ENCODE results near the gene IL22. TPM values are rescaled to one million over a fixed set of nuclear protein-coding genes. Genes with fewer than 3 reads are reported as not detected.

IL22 gene
- total RNA-seq, result not detected

GRCh38 chr12:68253504-68253903 lies at the start of gene IL22:
Gene IL22, minus strand, starts transcription at chr12:68253604. Its CDS starts 156 bp downstream, at chr12:68253448.
- 63 to 86% methylated on average over 3 to 7 of the region's 7 CpGs for WGBS, 2 donors (ENCODE audit: low coverage in 1 of 2)
- in situ Hi-C loops (cut with MboI; ENCODE audit: low pct_ligation_motif_present in 1 of 4, low pct_unique_long_range_greater_than_20kb in 1 of 4, low sequenced_read_pairs in 3 of 4), result no loop called here

DNA sequence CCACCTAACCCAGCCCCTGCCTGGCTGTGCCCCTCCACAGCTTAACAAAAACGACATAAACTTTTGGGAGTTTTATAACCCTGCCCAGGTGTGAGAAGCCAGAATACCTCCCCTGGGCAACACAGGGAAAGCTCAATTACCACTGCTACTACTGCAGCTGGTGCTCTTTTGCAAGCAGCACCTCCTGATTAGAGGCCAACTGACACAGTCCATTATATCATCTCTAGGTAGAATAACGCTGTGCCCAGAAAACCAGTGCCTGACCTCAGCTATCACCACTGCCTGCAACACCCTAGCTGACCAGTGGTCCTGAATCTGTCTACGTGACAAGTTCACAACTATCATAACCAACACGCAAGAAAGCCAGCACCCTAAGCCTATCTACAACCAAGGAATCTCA lies 44.5 kb upstream of the IL22 start:
- intact Hi-C loops (cut with DNase I; ENCODE audit: low total_unique reads) (no loop called here), in situ Hi-C loops (cut with MboI; ENCODE audit: low pct_ligation_motif_present in 1 of 4, low pct_unique_long_range_greater_than_20kb in 1 of 4, low sequenced_read_pairs in 3 of 4) (no loop called here)
- WGBS, 2 donors (ENCODE audit: low coverage in 1 of 2), result 67 to 81% methylated on average over 1 to 4 of the region's 4 CpGs
- no peak overlapping the region for H3K4me3 ChIP-seq
- no peaks in the 10 kb centered on the region for H3K9me3 ChIP-seq
- peaks cover 0 to 7% (median 0%) of the 10 kb centered on the region in 4 donors for H3K4me1 ChIP-seq
- no peak for DNase-seq
- TF ChIP-seq POLR2A (IDR thresholded peaks at IDR 0.05) (no peak), POLR2AphosphoS5 (IDR thresholded peaks at IDR 0.05) (no peak), EP300 (IDR thresholded peaks at IDR 0.05; ENCODE audit: low read depth) (no peak)
- TF ChIP-seq, protein P1, sequence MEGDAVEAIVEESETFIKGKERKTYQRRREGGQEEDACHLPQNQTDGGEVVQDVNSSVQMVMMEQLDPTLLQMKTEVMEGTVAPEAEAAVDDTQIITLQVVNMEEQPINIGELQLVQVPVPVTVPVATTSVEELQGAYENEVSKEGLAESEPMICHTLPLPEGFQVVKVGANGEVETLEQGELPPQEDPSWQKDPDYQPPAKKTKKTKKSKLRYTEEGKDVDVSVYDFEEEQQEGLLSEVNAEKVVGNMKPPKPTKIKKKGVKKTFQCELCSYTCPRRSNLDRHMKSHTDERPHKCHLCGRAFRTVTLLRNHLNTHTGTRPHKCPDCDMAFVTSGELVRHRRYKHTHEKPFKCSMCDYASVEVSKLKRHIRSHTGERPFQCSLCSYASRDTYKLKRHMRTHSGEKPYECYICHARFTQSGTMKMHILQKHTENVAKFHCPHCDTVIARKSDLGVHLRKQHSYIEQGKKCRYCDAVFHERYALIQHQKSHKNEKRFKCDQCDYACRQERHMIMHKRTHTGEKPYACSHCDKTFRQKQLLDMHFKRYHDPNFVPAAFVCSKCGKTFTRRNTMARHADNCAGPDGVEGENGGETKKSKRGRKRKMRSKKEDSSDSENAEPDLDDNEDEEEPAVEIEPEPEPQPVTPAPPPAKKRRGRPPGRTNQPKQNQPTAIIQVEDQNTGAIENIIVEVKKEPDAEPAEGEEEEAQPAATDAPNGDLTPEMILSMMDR (IDR thresholded peaks at IDR 0.05), result no peak
- no peak overlapping the region for H3K27ac ChIP-seq
- H3K36me3 ChIP-seq, result peaks cover 0 to 12% (median 3%) of the 10 kb centered on the region in 4 donors
- no peaks in the 10 kb centered on the region for H3K27me3 ChIP-seq

More at GRCh38 chr12:68253504-68253903, at the start of gene IL22:
- H3K27ac ChIP-seq, result no peak within 1 kb of the TSS
- TF ChIP-seq EP300 (IDR thresholded peaks at IDR 0.05; ENCODE audit: low read depth) (no peak), POLR2A (IDR thresholded peaks at IDR 0.05) (no peak), POLR2AphosphoS5 (IDR thresholded peaks at IDR 0.05) (no peak)
- TF ChIP-seq, protein P1 (IDR thresholded peaks at IDR 0.05), result no peak
- no peak within 1 kb of the TSS for H3K4me3 ChIP-seq
- H3K36me3 ChIP-seq, result no peaks in the 10 kb centered on the region
- H3K4me1 ChIP-seq, result no peaks in the 10 kb centered on the region
- intact Hi-C loops (cut with DNase I; ENCODE audit: low total_unique reads), result no loop called here
- H3K27me3 ChIP-seq, result no peaks in the 10 kb centered on the region
- no peaks in the 10 kb centered on the region for H3K9me3 ChIP-seq
- no peak for DNase-seq

- WGBS, 2 donors (ENCODE audit: low coverage in 1 of 2), result 60 to 64% methylated on average over 2 of the region's 2 CpGs
- no peak overlapping the region for H3K27ac ChIP-seq
These were observed 40.8 kb upstream of the IL22 start for GRCh38 chr12:68294251-68294650.

GRCh38 chr12:68293347-68293746 lies 39.9 kb upstream of the IL22 start:
- H3K4me1 ChIP-seq, result peaks cover 0 to 7% (median 0%) of the 10 kb centered on the region in 4 donors
- no peak for DNase-seq
- in situ Hi-C loops (cut with MboI; ENCODE audit: low pct_ligation_motif_present in 1 of 4, low pct_unique_long_range_greater_than_20kb in 1 of 4, low sequenced_read_pairs in 3 of 4) (no loop called here), intact Hi-C loops (cut with DNase I; ENCODE audit: low total_unique reads) (no loop called here)
- H3K27me3 ChIP-seq, result no peaks in the 10 kb centered on the region
- H3K4me3 ChIP-seq, result no peak overlapping the region
- no peak overlapping the region for H3K27ac ChIP-seq
- H3K9me3 ChIP-seq, result no peaks in the 10 kb centered on the region
- H3K36me3 ChIP-seq, result no peaks in the 10 kb centered on the region
- TF ChIP-seq POLR2A (IDR thresholded peaks at IDR 0.05) (no peak), POLR2AphosphoS5 (IDR thresholded peaks at IDR 0.05) (no peak), EP300 (IDR thresholded peaks at IDR 0.05; ENCODE audit: low read depth) (no peak)
- TF ChIP-seq, protein P1 (IDR thresholded peaks at IDR 0.05), result no peak

More at GRCh38 chr12:68294251-68294650, 40.8 kb upstream of the IL22 start:
- Histone ChIP-seq H3K4me3 (no peak overlapping the region), H3K4me1 (peaks cover 0 to 7% (median 0%) of the 10 kb centered on the region in 4 donors), H3K9me3 (no peaks in the 10 kb centered on the region), H3K27me3 (no peaks in the 10 kb centered on the region), H3K36me3 (no peaks in the 10 kb centered on the region)
- intact Hi-C loops (cut with DNase I; ENCODE audit: low total_unique reads), result no loop called here
- DNase-seq, result no peak
- TF ChIP-seq POLR2AphosphoS5 (IDR thresholded peaks at IDR 0.05) (no peak), EP300 (IDR thresholded peaks at IDR 0.05; ENCODE audit: low read depth) (no peak), POLR2A (IDR thresholded peaks at IDR 0.05) (no peak)
- TF ChIP-seq, protein P1 (IDR thresholded peaks at IDR 0.05), result no peak
- in situ Hi-C loops (cut with MboI; ENCODE audit: low pct_ligation_motif_present in 1 of 4, low pct_unique_long_range_greater_than_20kb in 1 of 4, low sequenced_read_pairs in 3 of 4), result no loop called here

All from transverse colon (tissue), 4 donors.